K562 (cell line): ENCODE data around the gene DUOXA2. TPM values are rescaled to one million over a fixed set of nuclear protein-coding genes. Genes with fewer than 3 reads are reported as not detected.

Experiments
- ATAC-seq: fragments of 200-7000 bp; cut with Tn5 transposase; 3 replicates; pipeline ENCODE4 v1.9.1; 2020; ENCODE audit warnings: moderate library complexity
- BruUV-seq: library from RNA; stranded (reverse); fragments of 400-500 nt; replicated peaks from 2 replicates; lab custom pipeline; 2021; lab: Mats Ljungman, UMichigan
- CTCF ChIA-PET: fragments of 300-600 bp; formaldehyde crosslinking; extraction: SDS; loops from one replicate; lab custom pipeline; 2021; ENCODE audit warnings: low intra/inter-chr PET ratio; lab: Yijun Ruan, JAX
- POLR2A ChIA-PET: fragments of 300-600, 350-650 bp; sonication (Branson Sonifier 250); formaldehyde crosslinking; extraction: SDS; loops from one replicate; lab custom pipeline; 2021; ENCODE audit warnings: antibody characterized with exemption, inconsistent platforms; lab: Yijun Ruan, JAX
- DNase-seq, 4 experiments: peaks; one replicate each; pipeline versions ENCODE4 v3.0.0 to v3.0.0-alpha.2; 2011 to 2018; ENCODE audit warnings: low spot score in 3 of 4, mixed read lengths in 3 of 4; ENCODE audit errors: extremely low read depth in 1 of 4
- FAIRE-seq: peaks from 2 replicates; lab custom pipeline; 2011; peaks lifted over from hg19 to GRCh38; lab: Jason Lieb, UNC
- H2AFZ ChIP-seq: 2 replicates; pipeline ENCODE4 v1.6.0; 2011; ENCODE audit warnings: low read depth, low read length, control low read depth, inconsistent platforms
- H3K27ac ChIP-seq: fragments of 200-600 bp; 3 replicates; pipeline ENCODE4 v1.8.0; 2011; ENCODE audit warnings: low read depth, mild to moderate bottlenecking, control low read depth, inconsistent platforms, low read length, moderate library complexity, mixed read lengths; ENCODE audit errors: extremely low read depth
- H3K27me3 ChIP-seq, 2 experiments: fragments of 300-600 bp in 1 of 2; 2 replicates in 1 of 2; 3 replicates in 1 of 2; pipeline versions ENCODE4 v1.6.0 to v1.8.0; 2011; ENCODE audit warnings: inconsistent platforms in 2 of 2, low read length in 2 of 2, mild to moderate bottlenecking in 1 of 2, mixed read lengths in 1 of 2, moderate library complexity in 1 of 2; ENCODE audit not compliant: control insufficient read depth in 2 of 2, insufficient read depth in 2 of 2
- H3K36me3 ChIP-seq: fragments of 300-600 bp; 3 replicates; pipeline ENCODE4 v1.8.0; 2011; ENCODE audit warnings: mild to moderate bottlenecking, low read length, inconsistent platforms; ENCODE audit not compliant: control insufficient read depth, insufficient read depth
- H3K4me1 ChIP-seq, 2 experiments: fragments of 200-600 bp in 1 of 2; replicated peaks in 1 of 2; 2 replicates in 1 of 2; 3 replicates in 1 of 2; pipeline versions ENCODE4 v1.5.1 to v1.8.0; 2011; ENCODE audit warnings: inconsistent platforms in 2 of 2, low read length in 2 of 2, mild to moderate bottlenecking in 1 of 2, mixed read lengths in 1 of 2, moderate library complexity in 1 of 2; ENCODE audit not compliant: control insufficient read depth in 2 of 2, insufficient read depth in 2 of 2
- H3K4me2 ChIP-seq: 2 replicates; pipeline ENCODE4 v1.6.1; 2011; ENCODE audit warnings: low read length, control low read depth, inconsistent platforms, mixed read lengths; ENCODE audit not compliant: insufficient read depth
- H3K4me3 ChIP-seq: fragments of 200-600 bp; sonication (generic), shearing (Covaris generic); 2 replicates; pipeline ENCODE4 v1.5.1; 2016; ENCODE audit warnings: control low read depth, inconsistent platforms
- H3K79me2 ChIP-seq: fragments of 200-600 bp; 3 replicates; pipeline ENCODE4 v1.8.0; 2011; ENCODE audit warnings: low read length, inconsistent platforms; ENCODE audit not compliant: control insufficient read depth, insufficient read depth
- H3K9ac ChIP-seq, 2 experiments: 2 replicates each; pipeline versions ENCODE4 v1.6.0 to v1.6.1; 2011; ENCODE audit warnings: low read depth in 2 of 2, low read length in 2 of 2, control low read depth in 1 of 2, inconsistent platforms in 1 of 2, mild to moderate bottlenecking in 1 of 2, mixed read lengths in 1 of 2; ENCODE audit not compliant: insufficient read depth in 1 of 2
- H3K9me1 ChIP-seq: one replicate; pipeline ENCODE4 v1.6.0; 2011; ENCODE audit warnings: inconsistent platforms, mild to moderate bottlenecking, low read length, moderate library complexity; ENCODE audit not compliant: control insufficient read depth, insufficient read depth
- H3K9me3 ChIP-seq: replicated peaks from 2 replicates; pipeline ENCODE4 v1.5.1; 2011; ENCODE audit warnings: low read depth, low read length, inconsistent platforms; ENCODE audit not compliant: control insufficient read depth, insufficient read depth
- H4K20me1 ChIP-seq: replicated peaks from 2 replicates; pipeline ENCODE4 v1.6.1; 2011; ENCODE audit warnings: low read length, inconsistent platforms, mixed read lengths; ENCODE audit not compliant: control insufficient read depth, insufficient read depth
- KAT8 ChIP-seq: fragments of 450-650 bp; IDR thresholded peaks from 2 replicates; pipeline ENCODE4 v1.6.1; 2016; ENCODE audit warnings: low read depth, mild to moderate bottlenecking
- KLF6 ChIP-seq: fragments of 250-450 bp; sonication (Bioruptor Pico); IDR thresholded peaks from 2 replicates; pipeline ENCODE4 v1.4.0; 2020; ENCODE audit warnings: mild to moderate bottlenecking, moderate library complexity, borderline replicate concordance
- MAX ChIP-seq: sonication (generic); formaldehyde crosslinking; IDR thresholded peaks from 2 replicates; pipeline ENCODE4 v1.9.0; 2022; ENCODE audit warnings: mild to moderate bottlenecking, missing genetic modification reagents
- NCOA1 ChIP-seq: fragments of 450-650 bp; IDR thresholded peaks from 2 replicates; pipeline ENCODE4 v1.6.1; 2016; ENCODE audit warnings: low read depth
- NCOA2 ChIP-seq, 2 experiments: fragments of 450-650 bp; IDR thresholded peaks; 2 replicates each; pipeline ENCODE4 v1.6.1; 2018; ENCODE audit warnings: mild to moderate bottlenecking in 2 of 2, moderate library complexity in 1 of 2; ENCODE audit not compliant: partially characterized antibody in 2 of 2
- SMAD3 ChIP-seq: fragments of 450-650 bp; formaldehyde crosslinking; conservative IDR thresholded peaks from 2 replicates; pipeline ENCODE4 v1.4.0; 2020; ENCODE audit warnings: mild to moderate bottlenecking
- SRSF3 ChIP-seq: fragments of 200-400 bp; formaldehyde crosslinking; IDR thresholded peaks from 2 replicates; pipeline ENCODE4 v1.6.1; 2016; ENCODE audit warnings: mild to moderate bottlenecking, low read length, moderate library complexity; ENCODE audit not compliant: insufficient read depth
- STAT5A ChIP-seq: IDR thresholded peaks from 2 replicates; pipeline ENCODE4 v1.6.1; 2012; ENCODE audit warnings: low read length, inconsistent platforms, borderline replicate concordance
- YY1 ChIP-seq, 3 experiments: IDR thresholded peaks; 2 replicates each; pipeline ENCODE4 v1.6.1; 2011; ENCODE audit warnings: low read length in 2 of 3, mild to moderate bottlenecking in 2 of 3, moderate library complexity in 2 of 3, borderline replicate concordance in 1 of 3, control low read depth in 1 of 3, low read depth in 1 of 3; ENCODE audit not compliant: insufficient read depth in 3 of 3, insufficient replicate concordance in 2 of 3, control insufficient read depth in 1 of 3, insufficient read length in 1 of 3; ENCODE audit errors: extremely low read depth in 1 of 3
- ZBTB8A ChIP-seq: fragments of 450-650 bp; IDR thresholded peaks from 2 replicates; pipeline ENCODE4 v1.6.1; 2018; ENCODE audit warnings: mild to moderate bottlenecking, moderate library complexity; ENCODE audit not compliant: partially characterized antibody
- ZNF197 ChIP-seq: fragments of 200-800 bp; sonication (Bioruptor generic); IDR thresholded peaks from 2 replicates; pipeline ENCODE4 v1.6.1; 2016; ENCODE audit warnings: low read depth, missing genetic modification characterization, missing compliant biosample characterization
- ZNF77 ChIP-seq: fragments of 250-450 bp; sonication (Bioruptor Pico); IDR thresholded peaks from 2 replicates; pipeline ENCODE4 v1.5.0; 2020
- ZSCAN29 ChIP-seq: fragments of 450-650 bp; IDR thresholded peaks from 2 replicates; pipeline ENCODE4 v1.6.1; 2017
- WGBS: fragments of 100-300 bp; shearing (Covaris generic); methylation state at CpG from one replicate; pipeline ENCODE4 v1.1.6; 2016; ENCODE audit warnings: low coverage, mixed read lengths; ENCODE audit not compliant: insufficient coverage; ENCODE audit errors: missing lambda C conversion rate; 5-methylcytosine and 5-hydroxymethylcytosine counted together
- in situ Hi-C: fragments of 300-500 bp; cut with MboI; formaldehyde crosslinking; loops from 4 replicates; pipeline ENCODE4 v1.15.0; 2018; ENCODE audit warnings: inconsistent platforms, mixed read lengths
- intact Hi-C: fragments of 100-400 bp; cut with micrococcal nuclease; formaldehyde crosslinking; loops from 2 replicates; pipeline ENCODE4 v1.14.2; 2022
- polyA plus RNA-seq, 8 experiments: library from polyadenylated mRNA; depleted of rRNA in 4 of 8; stranded (reverse) in 5 of 8; unstranded in 3 of 8; fragments of >200 nt; fragmentation: Nextera tagmentation in 2 of 8; fragmentation: Illumina TruSeq in 1 of 8; extraction: Ambion mirVana in 2 of 8; extraction: Trizol in 1 of 8; gene quantifications; 2 replicates each; pipeline versions ENCODE4 v1.2.1 to v1.2.3, GENCODE V29; 2011 to 2014; ENCODE audit warnings: inconsistent platforms in 1 of 8, missing spikeins in 1 of 8
- total RNA-seq, 7 experiments: library from RNA; depleted of rRNA in 6 of 7; stranded (reverse); fragments of >200 nt in 6 of 7; fragmentation: Illumina TruSeq in 2 of 7; extraction: Trizol in 2 of 7; gene quantifications; 2 replicates each; pipeline versions ENCODE4 v1.2.1 to v1.2.3, GENCODE V29; 2011 to 2021; ENCODE audit warnings: low replicate concordance in 1 of 7

The DUOXA2 gene
- total and polyA plus RNA-seq, 9 of the 15 experiments (the other 6 are each of a cell fraction or from before 2014, with no cell fraction given) = not detected

GRCh38 chr15:45095661-45096060 lies 18.5 kb upstream of the DUOXA2 start:
- H3K27ac ChIP-seq = no peak overlapping the region
- 37% methylated on average over 10 of the region's 11 CpGs for WGBS
- TF ChIP-seq ZNF77 (no peak), ZSCAN29 (no peak), ZNF197 (no peak), KLF6 (CRISPR knock-in tag) (no peak), NCOA2 (IDR thresholded peaks at IDR 0.05; ENCODE audit: partially characterized antibody in 2 of 2) (no peak), ZBTB8A (no peak), SRSF3 (no peak), MAX (no peak), NCOA1 (no peak), YY1 (IDR thresholded peaks at IDR 0.05; ENCODE audit: borderline replicate concordance in 1 of 3, control insufficient read depth in 1 of 3, extremely low read depth in 1 of 3, insufficient read depth in 3 of 3, insufficient read length in 1 of 3, insufficient replicate concordance in 2 of 3, low read depth in 1 of 3, low read length in 2 of 3) (no peak), STAT5A (no peak), KAT8 (no peak), SMAD3 (CRISPR knock-in tag) (no peak)
- TF ChIP-seq, all 486 proteins: peak for 0
- intact Hi-C loops (no loop called here), in situ Hi-C loops (no loop called here)
- Histone ChIP-seq H3K4me2 (no peak overlapping the region), H3K79me2 (no peaks in the 10 kb centered on the region), H2AFZ (no peak overlapping the region), H3K9ac (no peak overlapping the region), H3K27me3 (no peaks in the 10 kb centered on the region), H3K4me1 (peaks cover 11 to 13% of the 10 kb centered on the region in 2 experiments; a peak in 4 of 5 replicates), H3K4me3 (no peak overlapping the region), H4K20me1 (no peaks in the 10 kb centered on the region), H3K36me3 (no peaks in the 10 kb centered on the region), H3K9me1 (no peaks in the 10 kb centered on the region), H3K9me3 (no peaks in the 10 kb centered on the region)
- BruUV-seq = no TSS peak
- no peak for FAIRE-seq
- no peak for DNase-seq
- ATAC-seq = no peak
- ChIA-PET CTCF (no interaction called here), POLR2A (interaction anchor here (1.1 kb wide), 1 partner anchor 12 kb away, joined by 3 read pairs; no protein-coding TSS in a partner anchor)
